HepG2 (cell line): ENCODE data around the gene STARD10. TPM values are rescaled to one million over a fixed set of nuclear protein-coding genes. Genes with fewer than 3 reads are reported as not detected.

Experiments used
- ATF2 ChIP-seq: sonication (generic); formaldehyde crosslinking; IDR thresholded peaks from 2 replicates; pipeline ENCODE4 v1.4.0; 2020; ENCODE audit warnings: missing genetic modification reagents
- FOXM1 ChIP-seq: sonication (generic); formaldehyde crosslinking; IDR thresholded peaks from 2 replicates; pipeline ENCODE4 v1.5.0; 2020; ENCODE audit warnings: missing genetic modification reagents
- FOXP1 ChIP-seq, 2 experiments: fragments of 450-650 bp in 1 of 2; IDR thresholded peaks; 2 replicates each; pipeline ENCODE4 v1.6.1; 2017 to 2018; ENCODE audit warnings: antibody characterized with exemption in 1 of 2
- MEIS2 ChIP-seq: sonication (generic); formaldehyde crosslinking; IDR thresholded peaks from 2 replicates; pipeline ENCODE4 v1.9.0; 2021; ENCODE audit warnings: mild to moderate bottlenecking, missing genetic modification reagents
- MIER3 ChIP-seq: IDR thresholded peaks from 2 replicates; pipeline ENCODE4 v1.6.1; 2016; ENCODE audit warnings: missing compliant biosample characterization, borderline replicate concordance
- MLX ChIP-seq: IDR thresholded peaks from 2 replicates; pipeline ENCODE4 v1.6.1; 2016
- NFE2 ChIP-seq: sonication (generic); formaldehyde crosslinking; IDR thresholded peaks from 2 replicates; pipeline ENCODE4 v1.4.0; 2020; ENCODE audit warnings: missing genetic modification reagents
- NFYC ChIP-seq: IDR thresholded peaks from 2 replicates; pipeline ENCODE4 v1.6.1; 2016; ENCODE audit warnings: missing genetic modification reagents, missing compliant biosample characterization
- POGK ChIP-seq: sonication (generic); formaldehyde crosslinking; conservative IDR thresholded peaks from 2 replicates; pipeline ENCODE4 v1.8.0; 2022; ENCODE audit warnings: mild to moderate bottlenecking, moderate library complexity, missing genetic modification reagents
- RFX5 ChIP-seq: IDR thresholded peaks from 2 replicates; pipeline ENCODE4 v1.6.1; 2011; ENCODE audit warnings: low read depth, low read length, improper control_type of control experiment
- STAG1 ChIP-seq: sonication (generic); formaldehyde crosslinking; IDR thresholded peaks from 2 replicates; pipeline ENCODE4 v1.4.0; 2020; ENCODE audit warnings: missing genetic modification reagents
- ZBTB44 ChIP-seq: sonication (generic); formaldehyde crosslinking; IDR thresholded peaks from 2 replicates; pipeline ENCODE4 v1.4.0; 2020; ENCODE audit warnings: missing genetic modification reagents
- ZBTB8A ChIP-seq: sonication (generic); formaldehyde crosslinking; IDR thresholded peaks from 2 replicates; pipeline ENCODE4 v1.4.0; 2020; ENCODE audit warnings: mild to moderate bottlenecking, low read depth, missing genetic modification reagents, borderline replicate concordance
- ZC3H13 ChIP-seq: sonication (generic); formaldehyde crosslinking; IDR thresholded peaks from 2 replicates; pipeline ENCODE4 v1.8.1; 2023; ENCODE audit warnings: mild to moderate bottlenecking, missing genetic modification reagents, moderate library complexity
- ZFP36 ChIP-seq: fragments of 150-350 bp; IDR thresholded peaks from 2 replicates; pipeline ENCODE4 v1.6.1; 2018; ENCODE audit warnings: borderline replicate concordance, low read length, low read depth; ENCODE audit not compliant: partially characterized antibody
- ZFP41 ChIP-seq: sonication (generic); formaldehyde crosslinking; IDR thresholded peaks from 2 replicates; pipeline ENCODE4 v1.4.0; 2020; ENCODE audit warnings: mild to moderate bottlenecking, missing genetic modification reagents, borderline replicate concordance
- ZNF354B ChIP-seq: sonication (generic); formaldehyde crosslinking; IDR thresholded peaks from 2 replicates; pipeline ENCODE4 v1.8.0; 2022; ENCODE audit warnings: mild to moderate bottlenecking, missing genetic modification reagents
- ZNF574 ChIP-seq: sonication (generic); formaldehyde crosslinking; IDR thresholded peaks from 2 replicates; pipeline ENCODE4 v1.4.0; 2020; ENCODE audit warnings: missing genetic modification reagents
- ZNF607 ChIP-seq: sonication (generic); formaldehyde crosslinking; IDR thresholded peaks from 2 replicates; pipeline ENCODE4 v1.5.1; 2020; ENCODE audit warnings: missing genetic modification reagents, mild to moderate bottlenecking, borderline replicate concordance
- ZNF740 ChIP-seq: sonication (generic); formaldehyde crosslinking; IDR thresholded peaks from 2 replicates; pipeline ENCODE4 v1.4.0; 2020; ENCODE audit warnings: missing genetic modification reagents
- ZNF75D ChIP-seq: sonication (generic); formaldehyde crosslinking; IDR thresholded peaks from 2 replicates; pipeline ENCODE4 v1.8.1; 2023; ENCODE audit warnings: missing genetic modification reagents, mild to moderate bottlenecking, borderline replicate concordance
- polyA plus RNA-seq, 8 experiments: library from polyadenylated mRNA; depleted of rRNA in 3 of 8; stranded (reverse) in 7 of 8; unstranded in 1 of 8; fragments of >200 nt; fragmentation: Illumina TruSeq in 4 of 8; extraction: Trizol in 4 of 8; gene quantifications; 2 replicates each; pipeline versions ENCODE4 v1.2.1 to v1.2.3, GENCODE V29; 2011 to 2016; ENCODE audit warnings: low read depth in 4 of 8, missing spikeins in 1 of 8, mixed read lengths in 1 of 8; ENCODE audit not compliant: insufficient read depth in 1 of 8
- total RNA-seq, 5 experiments: library from RNA; depleted of rRNA; stranded (reverse); fragments of >200 nt; fragmentation: Illumina TruSeq; extraction: Trizol; gene quantifications; 2 replicates each; pipeline ENCODE4 v1.2.3, GENCODE V29; 2016; ENCODE audit warnings: low read depth in 1 of 5

The STARD10 gene
- total and polyA plus RNA-seq, 2 of the 13 experiments (the other 11 are each of a cell fraction or from before 2014, with no cell fraction given) = 260 to 341 TPM

GRCh38 chr11:72812967-72813739 is 19.3 kb upstream of the STARD10 start (continued):
- TF ChIP-seq RFX5 = no peak
- TF ChIP-seq MEIS2 (CRISPR knock-in tag) = no peak
- TF ChIP-seq ZC3H13 (CRISPR knock-in tag) = peak; percentile 27; the same call in 1 of the 2 replicates
- no peak for TF ChIP-seq ZFP41 (CRISPR knock-in tag)
- 0 out of 2 replicates have a peak, but pooled peaks have one; percentile 22 for TF ChIP-seq POGK (CRISPR knock-in tag)
- TF ChIP-seq STAG1 (CRISPR knock-in tag) = peak; percentile 70
- no peak for TF ChIP-seq MLX (CRISPR knock-in tag)
- TF ChIP-seq FOXP1 (IDR thresholded peaks at IDR 0.05) = no peak
- no peak for TF ChIP-seq FOXP1 (CRISPR knock-in tag; IDR thresholded peaks at IDR 0.05)
- no peak for TF ChIP-seq ZNF740 (CRISPR knock-in tag)
- 0 out of 2 replicates have a peak, but pooled peaks have one; percentile 6 for TF ChIP-seq ZNF607
- 0 out of 2 replicates have a peak, but pooled peaks have one; percentile 78 for TF ChIP-seq ZNF354B (CRISPR knock-in tag)
- peak; percentile 37 for TF ChIP-seq ZNF574 (CRISPR knock-in tag)
- TF ChIP-seq NFYC (CRISPR knock-in tag) = no peak
- TF ChIP-seq ZBTB44 (CRISPR knock-in tag) = no peak
- no peak for TF ChIP-seq ATF2 (CRISPR knock-in tag)
- no peak for TF ChIP-seq ZNF75D
- TF ChIP-seq FOXM1 (CRISPR knock-in tag) = no peak
- no peak for TF ChIP-seq NFE2 (CRISPR knock-in tag)
- TF ChIP-seq MIER3 (CRISPR knock-in tag) = no peak
- TF ChIP-seq ZBTB8A (CRISPR knock-in tag) = 0 out of 2 replicates have a peak, but pooled peaks have one; percentile 37
- TF ChIP-seq ZFP36 = no peak
